HG02759 (cell line): ENCODE results near the gene OBI1.
A peak's percentile ranks its signal among the peaks of the same experiment; 100 is the strongest.
"Not testable (repeated sequence)": the region's sequence is repeated elsewhere in the genome, so short reads cannot be mapped to it uniquely, and the experiment has no call there.

Experiments
- ATAC-seq: cut with Tn5 transposase; IDR thresholded peaks from one replicate; pipeline ENCODE4 v1.9.1; 2021; ENCODE audit warnings: mild to moderate bottlenecking, moderate library complexity; ENCODE audit not compliant: unreplicated experiment

OBI1 gene

GRCh38 chr13:78649997-78650716, 8.8 kb downstream of the OBI1 start:
- ATAC-seq: no peak

- ATAC-seq: not testable (repeated sequence)
Measured at GRCh38 chr13:78647109-78647678, 11.8 kb downstream of the OBI1 start.

DNA sequence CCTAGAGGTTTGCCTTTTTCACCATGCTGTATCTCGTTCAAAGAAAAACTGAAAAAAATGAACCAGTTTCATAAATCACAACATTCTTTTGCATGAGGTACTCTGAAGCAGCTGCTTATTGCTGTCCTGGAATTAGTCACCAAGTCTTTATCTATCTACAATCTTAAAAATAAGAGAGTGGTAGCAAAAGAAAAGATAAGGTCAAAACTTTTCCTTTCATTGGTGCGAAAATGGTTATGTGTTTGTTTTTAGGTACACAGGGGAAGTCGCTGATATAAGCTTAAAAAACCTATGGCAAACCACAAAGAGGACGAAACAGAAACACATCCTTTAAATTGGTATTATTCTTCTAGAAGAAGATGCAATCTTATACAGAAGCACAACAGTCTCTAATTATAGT, 20.7 kb downstream of the OBI1 start:
- ATAC-seq: peak; percentile 54

DNA sequence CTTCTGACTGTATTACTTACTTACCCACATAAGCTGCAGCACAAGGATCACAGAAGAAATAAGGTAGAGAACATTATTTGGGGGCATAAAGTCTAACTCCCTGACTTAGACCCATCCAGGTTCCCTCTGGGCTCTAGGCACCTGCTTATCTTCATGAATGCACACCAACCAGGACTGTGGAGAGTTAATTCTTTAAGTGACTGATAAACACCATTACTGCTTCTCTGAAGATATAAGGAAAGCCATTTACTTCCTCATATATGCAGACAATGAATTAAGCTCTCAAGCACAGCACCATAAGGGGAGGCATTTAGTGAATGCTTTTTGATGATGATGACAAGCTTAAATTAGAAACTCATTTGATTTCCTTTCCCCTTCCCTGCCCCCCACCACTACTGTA, 22.5 kb downstream of the OBI1 start:
- ATAC-seq: no peak

GRCh38 chr13:78632996-78633395, 26.0 kb downstream of the OBI1 start:
- no peak for ATAC-seq

DNA sequence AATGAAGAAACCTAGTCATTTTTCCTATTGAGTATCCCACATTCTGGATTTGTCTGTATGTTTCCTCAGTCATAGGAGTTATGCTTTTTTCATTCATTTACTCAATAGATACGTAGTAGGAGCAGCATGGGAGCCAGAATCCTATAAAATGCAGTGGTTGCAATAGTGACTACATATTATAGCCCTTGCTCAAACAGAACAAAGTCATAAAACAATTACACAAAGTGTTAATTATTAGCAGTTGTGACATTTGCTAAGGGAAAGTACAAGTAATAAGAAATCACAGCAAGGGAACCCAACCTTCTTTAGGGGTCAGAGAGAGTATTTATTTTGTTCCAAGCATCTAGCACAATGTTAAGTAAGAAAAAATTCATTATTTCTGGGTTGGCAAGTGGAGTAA, 27.9 kb downstream of the OBI1 start:
- ATAC-seq: no peak

- ATAC-seq: no peak
Measured at GRCh38 chr13:78630511-78630910, 28.4 kb downstream of the OBI1 start.

GRCh38 chr13:78625384-78625783, 33.6 kb downstream of the OBI1 start:
- ATAC-seq: no peak

DNA sequence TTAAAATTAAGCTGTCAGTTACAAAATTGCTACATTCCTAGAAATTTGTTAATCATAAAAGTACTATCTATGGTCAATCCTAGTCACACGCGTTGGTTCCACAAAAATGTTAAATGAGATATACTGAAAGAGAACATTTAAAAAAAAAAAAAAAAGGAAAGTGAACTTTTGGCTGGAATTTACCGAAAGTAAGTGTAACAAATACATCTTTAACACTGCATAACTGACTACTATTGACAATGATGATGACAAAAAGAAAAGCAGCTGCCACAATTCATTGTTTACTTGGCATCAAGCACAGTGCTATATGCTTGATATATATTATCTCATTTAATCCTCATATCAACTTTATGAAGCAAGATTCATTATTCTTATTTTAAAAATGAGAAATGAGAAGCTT, 35.8 kb downstream of the OBI1 start:
- ATAC-seq: no peak

DNA sequence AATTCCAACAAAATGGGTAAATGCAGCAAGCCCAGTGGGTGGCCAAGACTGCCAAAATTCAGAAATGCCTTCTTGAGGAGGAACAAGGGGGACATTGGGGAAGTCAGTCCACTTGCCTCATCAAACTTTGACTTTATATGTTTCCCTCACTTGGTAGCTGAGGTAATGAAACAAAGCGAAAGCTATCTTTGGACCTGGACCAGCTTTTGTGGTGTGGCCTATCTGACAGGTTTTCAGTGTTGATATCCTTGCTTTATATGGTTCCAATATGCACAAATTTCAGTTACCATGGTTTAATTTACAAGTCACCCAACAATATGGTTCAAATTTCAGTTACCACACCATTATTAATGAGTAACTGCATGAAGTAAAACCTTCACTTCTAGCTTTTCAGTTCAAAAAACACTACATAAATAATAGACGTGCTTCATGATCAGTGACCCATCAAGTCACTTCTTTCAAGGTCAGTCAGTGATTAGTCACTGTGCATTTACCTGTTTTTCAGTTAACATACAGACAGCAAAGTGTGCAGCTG, 38.0 kb downstream of the OBI1 start:
- no peak for ATAC-seq

GRCh38 chr13:78618411-78618810, 40.5 kb downstream of the OBI1 start:
- no peak for ATAC-seq

GRCh38 chr13:78611040-78611439, 47.9 kb downstream of the OBI1 start:
- no peak for ATAC-seq

GRCh38 chr13:78610381-78610883, 48.5 kb downstream of the OBI1 start:
- ATAC-seq: peak; percentile 30

DNA sequence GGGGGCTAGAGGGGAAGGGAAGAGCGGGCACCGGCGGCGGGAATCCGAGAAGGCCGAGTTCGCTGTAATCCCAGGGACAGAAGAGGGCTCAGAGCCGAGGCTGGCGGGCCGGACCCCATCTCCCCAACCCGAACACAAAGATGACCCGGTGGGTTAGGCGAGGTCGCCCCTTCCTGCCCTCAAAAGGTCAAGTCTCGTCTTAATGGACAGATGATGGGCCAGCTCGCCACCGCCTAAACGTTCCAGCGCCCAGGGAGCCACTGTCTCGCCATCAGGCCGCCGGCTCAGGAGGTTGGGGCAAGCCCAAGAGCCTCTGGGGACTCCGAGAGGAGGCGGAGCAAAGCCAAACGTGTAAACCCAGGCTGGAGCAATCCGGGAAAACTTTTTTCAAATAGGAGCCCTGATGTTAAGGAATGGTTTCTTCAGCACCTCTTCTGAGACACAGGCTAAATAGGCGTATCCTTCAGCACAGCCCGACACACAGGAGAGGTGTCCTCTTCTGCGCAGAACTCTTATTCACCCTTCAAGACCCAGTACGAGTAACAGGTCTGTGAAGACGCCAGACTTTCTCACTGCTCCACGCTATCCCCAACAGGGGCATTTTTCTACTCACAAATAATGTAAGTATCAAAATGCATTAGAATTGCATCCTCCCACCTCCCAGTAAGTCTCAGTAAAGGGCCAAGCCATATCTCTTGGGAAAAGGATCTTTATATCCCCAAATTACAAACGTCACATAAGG, 49.3 kb downstream of the OBI1 start:
- peak; percentile 32 for ATAC-seq

GRCh38 chr13:78608688-78609463, 50.1 kb downstream of the OBI1 start:
- ATAC-seq: peak; percentile 1

- ATAC-seq: no peak
Measured at GRCh38 chr13:78608252-78608687, 50.7 kb downstream of the OBI1 start.

- ATAC-seq: no peak
Measured at GRCh38 chr13:78607409-78608251, 51.3 kb downstream of the OBI1 start.

- no peak for ATAC-seq
Measured at GRCh38 chr13:78606471-78607408, 52.2 kb downstream of the OBI1 start.
